Measurements from ENCODE around the gene KLHL17. TPM values are rescaled to one million over a fixed set of nuclear protein-coding genes. Genes with fewer than 3 reads are reported as not detected.
"Not testable (repeated sequence)": the region's sequence is repeated elsewhere in the genome, so short reads cannot be mapped to it uniquely, and the experiment has no call there.

The KLHL17 gene
- total RNA-seq, 2 experiments from 2014 or later = 35.3 to 35.4 TPM

DNA sequence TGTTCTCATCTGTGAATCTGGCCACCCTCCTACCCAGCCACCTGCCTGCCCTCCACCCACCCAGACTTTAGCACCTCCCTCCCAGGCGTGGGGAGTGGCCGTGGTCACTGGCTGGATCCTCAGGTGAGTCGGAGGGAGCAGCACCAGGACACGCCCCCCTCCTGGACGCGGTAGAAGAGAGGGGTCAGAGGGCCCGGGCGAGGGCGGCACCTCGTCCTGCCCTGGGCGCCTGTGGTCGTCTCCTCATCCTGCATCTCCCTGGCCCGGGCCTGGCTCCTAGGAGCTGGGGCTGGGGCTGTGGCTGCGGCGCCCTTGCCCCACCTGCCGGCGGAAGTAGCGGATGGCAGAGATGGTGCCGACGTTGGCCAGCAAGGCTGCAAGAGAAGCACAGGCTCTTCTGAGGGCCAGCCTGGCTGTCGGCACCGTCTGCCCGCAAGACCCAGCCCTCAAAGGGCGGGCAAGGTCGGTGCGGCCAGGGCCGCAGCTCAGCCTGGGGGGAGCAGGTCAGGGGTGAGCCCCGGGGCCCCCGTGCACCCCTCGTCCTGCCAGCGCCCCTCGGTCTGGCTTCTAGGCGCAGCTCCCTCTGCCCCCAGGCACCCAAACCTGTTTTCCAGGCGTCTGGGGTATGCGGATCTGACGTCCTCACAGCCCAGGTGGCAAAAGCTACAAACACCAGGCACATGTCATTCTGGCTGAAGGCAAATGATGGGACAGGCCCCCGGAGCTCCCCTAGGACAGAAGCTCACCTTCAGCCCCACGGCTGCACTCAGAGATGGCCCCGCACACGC, 15.7 kb downstream of the KLHL17 start:
- Mint-ChIP-seq H3K9me3 (no peaks in the 10 kb centered on the region), H3K4me1 (no peaks in the 10 kb centered on the region), H3K36me3 (peaks cover 1% of the 10 kb centered on the region), H3K4me3 (no peak overlapping the region), H3K27me3 (peaks cover 5% of the 10 kb centered on the region), H3K27ac (no peak overlapping the region)
- DNase-seq (peak; percentile 67), ATAC-seq (ENCODE audit: low read depth) (peak; percentile 67)
- POLR2A ChIA-PET = no interaction called here

DNA sequence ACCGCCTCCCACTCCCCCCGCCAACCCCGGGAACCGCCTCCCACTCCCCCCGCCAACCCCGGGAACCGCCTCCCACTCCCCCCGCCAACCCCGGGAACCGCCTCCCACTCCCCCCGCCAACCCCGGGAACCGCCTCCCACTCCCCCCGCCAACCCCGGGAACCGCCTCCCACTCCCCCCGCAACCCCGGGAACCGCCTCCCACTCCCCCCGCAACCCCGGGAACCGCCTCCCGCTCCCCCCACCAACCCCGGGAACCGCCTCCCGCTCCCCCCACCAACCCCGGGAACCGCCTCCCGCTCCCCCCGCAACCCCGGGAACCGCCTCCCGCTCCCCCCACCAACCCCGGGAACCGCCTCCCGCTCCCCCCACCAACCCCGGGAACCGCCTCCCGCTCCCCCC, 16.4 kb downstream of the KLHL17 start:
- H3K4me3 Mint-ChIP-seq; H3K27ac Mint-ChIP-seq; H3K9me3 Mint-ChIP-seq; H3K27me3 Mint-ChIP-seq; H3K36me3 Mint-ChIP-seq; H3K4me1 Mint-ChIP-seq; POLR2A ChIA-PET; DNase-seq; ATAC-seq (ENCODE audit: low read depth): not testable (repeated sequence)

DNA sequence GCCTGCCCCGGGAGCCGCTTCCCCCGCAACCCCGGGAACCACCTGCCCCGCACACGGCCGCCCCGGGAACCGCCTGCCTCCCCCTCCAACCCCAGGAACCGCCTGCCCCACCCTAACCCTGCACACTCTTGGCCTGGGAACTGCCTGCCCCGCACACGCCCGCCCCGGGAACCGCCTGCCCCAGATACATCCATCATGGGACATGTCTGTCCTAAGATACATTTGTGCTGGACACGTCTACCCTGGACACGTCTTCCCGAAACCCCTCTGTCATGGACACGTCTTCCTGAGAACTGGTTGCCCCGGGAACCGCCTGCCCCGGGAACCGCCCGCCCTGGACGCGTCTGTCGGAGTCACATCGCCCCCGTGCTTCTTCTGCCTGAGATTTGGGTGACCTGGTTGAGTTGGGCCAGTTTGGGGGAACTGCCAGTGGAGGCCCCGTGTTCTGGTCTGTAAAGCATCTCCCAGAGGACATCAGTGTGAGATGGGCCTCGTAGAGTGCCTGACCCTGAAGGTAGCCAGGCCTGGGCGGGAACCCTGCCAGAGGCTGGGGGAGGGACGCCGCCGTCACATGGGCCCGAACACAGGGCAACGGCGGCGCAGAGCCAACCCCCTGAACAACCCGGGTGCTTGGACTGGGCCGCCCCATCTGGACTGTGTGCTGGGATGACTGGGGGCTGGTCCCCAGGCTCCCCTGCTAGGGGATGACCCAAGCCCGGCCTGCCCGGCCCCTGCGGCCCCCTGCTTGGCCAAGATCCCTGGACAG, 17.9 kb downstream of the KLHL17 start:
- no peaks in the 10 kb centered on the region for H3K4me1 Mint-ChIP-seq
- no peak overlapping the region for H3K4me3 Mint-ChIP-seq
- ATAC-seq (ENCODE audit: low read depth) (no peak), DNase-seq (no peak)
- POLR2A ChIA-PET = no interaction called here
- no peaks in the 10 kb centered on the region for H3K9me3 Mint-ChIP-seq
- peaks cover 11% of the 10 kb centered on the region for H3K27me3 Mint-ChIP-seq
- peaks cover 1% of the 10 kb centered on the region for H3K36me3 Mint-ChIP-seq
- no peak overlapping the region for H3K27ac Mint-ChIP-seq

DNA sequence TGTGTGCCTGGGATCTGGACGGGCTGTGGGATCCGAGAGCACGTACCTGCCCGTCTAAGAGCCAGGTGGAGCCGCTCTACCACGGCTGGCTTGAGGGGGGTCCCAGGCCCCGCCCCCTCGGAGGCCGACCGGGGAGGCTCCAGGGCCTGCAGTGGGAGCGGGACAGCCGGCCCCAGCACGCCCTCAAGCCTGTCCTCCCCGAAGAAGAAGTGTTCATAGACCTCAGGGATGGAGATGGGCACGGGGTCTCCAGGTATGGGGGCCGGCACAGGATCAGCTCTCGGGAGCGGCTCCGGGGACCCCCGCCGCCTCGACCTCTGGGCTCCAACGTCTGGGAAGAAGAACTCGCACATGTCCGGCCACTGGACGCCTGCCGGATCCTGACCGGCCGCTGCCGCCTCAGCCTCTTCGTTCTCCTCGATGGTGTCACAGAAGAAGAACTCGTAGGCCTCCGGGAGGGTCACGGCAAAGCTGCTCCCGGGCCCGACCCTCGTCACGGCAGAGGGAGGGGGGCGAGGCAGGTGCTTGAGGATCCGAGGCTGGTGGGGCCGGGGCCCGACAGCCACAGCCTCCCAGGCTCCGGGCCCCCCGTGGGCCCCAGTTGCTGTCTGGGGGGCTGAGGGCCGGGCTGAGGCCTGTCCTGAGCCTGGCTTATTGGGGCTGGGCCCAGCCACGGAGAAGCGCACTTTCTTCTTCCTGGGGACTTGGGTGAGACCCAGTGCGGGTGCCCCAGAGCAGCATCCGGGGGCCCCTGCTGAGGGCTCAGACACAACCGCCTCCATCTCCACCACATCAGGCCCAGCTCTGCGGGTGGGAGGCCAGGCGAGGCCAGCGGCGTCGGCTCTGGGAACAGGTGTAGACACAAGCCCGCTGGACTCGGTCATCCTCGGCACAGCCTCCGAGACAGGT, 18.7 kb downstream of the KLHL17 start:
- DNase-seq = no peak
- peaks cover 11% of the 10 kb centered on the region for H3K27me3 Mint-ChIP-seq

DNA sequence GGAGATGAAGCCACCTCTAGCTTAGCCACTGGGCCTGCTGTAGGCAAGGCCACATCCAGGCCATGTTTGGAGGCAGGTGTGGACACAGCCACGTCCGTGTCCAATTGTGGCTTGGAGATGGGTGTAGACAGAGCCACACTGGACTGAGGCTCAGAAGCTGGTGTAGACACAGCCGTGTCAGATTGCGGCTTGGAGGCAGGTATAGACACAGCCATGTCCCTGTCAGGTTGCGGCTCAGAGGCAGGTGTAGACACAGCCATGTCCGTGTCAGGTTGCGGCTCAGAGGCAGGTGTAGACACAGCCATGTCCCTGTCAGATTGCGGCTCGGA, 19.3 kb downstream of the KLHL17 start:
- Mint-ChIP-seq H3K27me3 (peaks cover 13% of the 10 kb centered on the region), H3K27ac (no peak overlapping the region), H3K36me3 (peaks cover 1% of the 10 kb centered on the region), H3K4me1 (no peaks in the 10 kb centered on the region), H3K4me3 (no peak overlapping the region), H3K9me3 (no peaks in the 10 kb centered on the region)
- POLR2A ChIA-PET = no interaction called here
- ATAC-seq (ENCODE audit: low read depth) = no peak
- no peak for DNase-seq

More for the DNA sequence above, 18.7 kb downstream of the KLHL17 start:
- Mint-ChIP-seq H3K9me3 (no peaks in the 10 kb centered on the region), H3K4me1 (no peaks in the 10 kb centered on the region), H3K4me3 (no peak overlapping the region), H3K36me3 (peaks cover 1% of the 10 kb centered on the region), H3K27ac (no peak overlapping the region)
- POLR2A ChIA-PET = no interaction called here
- ATAC-seq (ENCODE audit: low read depth) = no peak

DNA sequence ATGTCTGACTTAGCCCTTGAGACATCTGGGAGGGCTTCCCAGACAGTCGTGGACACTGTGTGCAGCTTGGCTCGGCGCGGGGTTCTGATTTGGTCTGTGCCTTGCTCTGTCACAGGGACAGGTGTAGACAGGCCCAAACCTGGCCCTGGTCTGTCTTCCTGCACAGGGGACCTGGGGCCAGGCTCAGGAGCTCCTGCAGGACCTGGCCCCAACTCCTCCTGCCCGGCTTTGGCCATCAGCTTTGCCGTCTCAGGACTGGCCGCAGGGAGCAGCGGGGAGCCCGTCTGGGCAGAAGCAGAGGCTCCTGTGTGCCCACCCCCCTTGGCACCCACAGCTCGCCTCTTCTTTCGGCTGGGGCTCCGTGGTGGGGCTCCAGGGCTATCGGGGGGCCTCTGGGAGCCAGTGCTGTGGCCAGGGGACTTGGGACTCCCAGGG, 19.8 kb downstream of the KLHL17 start:
- ATAC-seq (ENCODE audit: low read depth) = no peak
- no peak for DNase-seq
- H3K9me3 Mint-ChIP-seq = no peaks in the 10 kb centered on the region
- H3K4me1 Mint-ChIP-seq = no peaks in the 10 kb centered on the region
- H3K4me3 Mint-ChIP-seq = no peak overlapping the region
- no peak overlapping the region for H3K27ac Mint-ChIP-seq
- POLR2A ChIA-PET = no interaction called here
- peaks cover 18% of the 10 kb centered on the region for H3K27me3 Mint-ChIP-seq
- H3K36me3 Mint-ChIP-seq = peaks cover 1% of the 10 kb centered on the region

DNA sequence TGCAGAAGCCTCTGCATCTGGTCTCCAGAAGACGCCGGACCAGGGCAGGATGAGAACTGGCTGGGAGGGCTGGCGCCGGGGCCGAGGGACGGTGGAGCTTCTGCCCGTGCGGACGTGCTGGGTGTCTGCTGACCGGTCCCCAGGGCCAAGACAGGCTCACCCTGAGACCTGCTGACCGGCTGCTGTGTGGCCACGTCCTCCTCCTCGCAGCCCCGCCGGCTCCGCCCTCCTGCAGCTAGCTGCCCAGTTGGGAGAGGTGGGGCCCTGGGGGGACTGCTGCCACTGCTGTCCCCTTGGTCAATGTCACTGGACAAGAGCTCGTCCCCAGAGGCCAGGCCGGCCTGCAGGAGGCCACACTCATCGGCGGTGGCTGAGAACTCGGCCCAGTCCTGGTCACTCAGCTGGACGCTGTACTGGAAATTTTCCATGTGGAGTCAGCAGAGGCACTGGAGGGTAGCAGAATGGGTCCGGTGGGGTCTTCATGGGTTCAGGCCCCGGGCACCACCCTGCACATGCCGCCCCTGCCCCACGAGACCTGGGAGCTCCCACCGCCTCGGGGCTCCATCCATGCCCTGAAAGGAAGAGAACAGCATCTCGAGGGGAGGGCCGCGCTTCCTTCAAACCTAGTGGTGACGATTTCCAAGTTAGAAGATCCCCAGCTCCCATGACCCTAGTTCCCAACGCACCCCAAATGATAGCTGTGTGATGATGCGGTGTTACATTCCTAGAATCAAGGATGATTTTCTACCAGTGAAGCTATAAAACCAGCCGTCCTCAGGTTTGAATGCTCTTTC, 20.4 kb downstream of the KLHL17 start:
- DNase-seq (no peak), ATAC-seq (ENCODE audit: low read depth) (no peak)
- no peaks in the 10 kb centered on the region for H3K9me3 Mint-ChIP-seq
- no peaks in the 10 kb centered on the region for H3K4me1 Mint-ChIP-seq
- H3K27me3 Mint-ChIP-seq = peaks cover 20% of the 10 kb centered on the region
- no peak overlapping the region for H3K4me3 Mint-ChIP-seq
- no peak overlapping the region for H3K27ac Mint-ChIP-seq
- POLR2A ChIA-PET = no interaction called here
- H3K36me3 Mint-ChIP-seq = peaks cover 1% of the 10 kb centered on the region

DNA sequence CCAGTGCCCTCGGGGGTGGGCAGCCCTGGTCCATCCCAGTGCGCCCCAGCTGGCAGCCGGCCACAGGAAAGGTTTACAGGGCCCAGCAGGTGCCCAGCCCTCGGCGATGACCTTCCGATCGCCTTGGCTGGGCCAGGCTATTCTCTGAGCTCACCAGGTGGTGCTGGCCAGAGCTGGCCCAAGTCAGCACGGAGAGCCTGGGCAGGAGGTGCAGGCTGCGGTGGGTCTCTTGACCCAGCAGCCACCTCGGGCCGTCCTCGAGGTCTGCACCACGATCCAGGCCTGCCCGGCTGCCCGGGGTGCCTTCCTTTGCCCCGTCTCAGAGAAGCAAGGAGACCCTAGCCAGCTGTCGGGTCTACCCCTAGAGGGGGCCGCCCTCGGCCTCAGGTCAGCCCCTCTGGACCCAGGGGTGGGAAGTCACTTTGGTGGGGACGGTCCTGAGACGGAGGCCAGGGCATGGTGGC, 21.1 kb downstream of the KLHL17 start:
- no peak overlapping the region for H3K4me3 Mint-ChIP-seq
- POLR2A ChIA-PET = no interaction called here
- no peak overlapping the region for H3K27ac Mint-ChIP-seq
- H3K36me3 Mint-ChIP-seq = peaks cover 1% of the 10 kb centered on the region
- DNase-seq (no peak), ATAC-seq (ENCODE audit: low read depth) (no peak)
- H3K27me3 Mint-ChIP-seq = peaks cover 19% of the 10 kb centered on the region
- H3K9me3 Mint-ChIP-seq = no peaks in the 10 kb centered on the region
- H3K4me1 Mint-ChIP-seq = no peaks in the 10 kb centered on the region

DNA sequence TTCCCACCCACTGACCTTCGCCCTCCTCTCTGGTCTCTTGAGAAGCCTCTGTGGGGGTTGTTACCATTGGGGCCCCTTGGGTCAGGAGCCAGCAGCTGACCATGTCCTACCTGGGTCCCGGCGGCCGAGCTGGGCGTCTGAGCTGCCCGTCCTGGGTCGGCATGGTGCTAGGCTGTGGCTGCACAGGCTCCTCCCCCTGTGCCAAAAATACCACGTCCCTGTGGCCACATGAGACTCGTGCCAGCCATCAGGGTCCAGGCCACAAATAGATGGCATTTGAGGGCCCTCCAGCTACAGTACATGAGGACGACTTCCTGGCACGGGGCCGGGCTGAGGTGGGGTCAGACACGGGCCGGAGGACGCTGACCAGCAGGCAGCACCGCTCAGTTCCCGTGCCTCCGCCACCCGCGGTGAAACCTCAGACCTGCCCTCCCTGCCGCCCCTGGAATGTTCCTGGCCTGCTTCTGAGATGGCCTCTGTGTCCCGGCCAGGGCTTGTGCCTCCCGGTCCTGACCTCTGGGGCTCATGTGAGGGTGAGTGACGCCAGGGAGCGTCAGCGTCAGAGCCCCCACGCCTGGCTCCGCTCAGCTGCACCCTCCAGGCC, 21.7 kb downstream of the KLHL17 start, which contains the start of gene PERM1:
Gene PERM1 (minus strand): TSS at position 139 of the 604 bp plus-strand sequence. CDS start 1,064 bp downstream, outside the sequence.
- POLR2A ChIA-PET = no interaction called here
- Mint-ChIP-seq H3K4me1 (no peaks in the 10 kb centered on the region), H3K27ac (no peak within 1 kb of the TSS), H3K27me3 (peaks cover 19% of the 10 kb centered on the region), H3K36me3 (peaks cover 1% of the 10 kb centered on the region), H3K4me3 (no peak within 1 kb of the TSS), H3K9me3 (no peaks in the 10 kb centered on the region)
- ATAC-seq (ENCODE audit: low read depth) (no peak), DNase-seq (no peak)

DNA sequence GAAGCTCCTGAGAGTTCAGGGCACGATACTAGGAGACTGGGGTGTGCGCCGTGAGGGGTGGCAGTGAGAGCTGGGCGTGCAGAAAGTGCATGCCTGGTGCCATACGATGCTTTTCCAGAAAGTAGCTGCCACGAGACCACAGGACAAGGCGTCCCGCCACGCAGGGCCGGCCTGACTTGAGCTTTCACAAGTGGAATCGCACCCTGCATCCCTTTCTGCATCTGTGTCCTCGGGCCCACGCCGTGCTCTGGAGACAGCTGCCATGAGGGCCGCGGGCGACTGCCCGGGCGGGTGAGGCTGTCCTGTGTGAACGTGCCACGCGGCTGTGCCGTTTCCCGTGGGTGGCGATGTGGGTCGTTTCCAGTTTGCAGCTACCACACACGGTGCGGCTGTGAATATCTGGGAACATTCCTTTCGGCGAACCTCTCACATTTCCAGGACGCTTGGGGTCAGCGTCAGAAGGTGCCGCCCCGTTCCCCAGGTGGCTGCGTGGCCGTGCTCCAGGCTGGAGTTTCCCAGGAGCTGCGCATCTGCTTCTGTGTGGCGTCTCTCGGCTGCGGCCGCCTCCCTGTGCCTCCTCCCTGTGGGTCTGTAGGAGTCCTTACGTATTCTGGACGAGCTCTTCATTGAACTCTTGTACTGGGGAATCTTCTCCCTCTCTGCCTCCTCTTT, 22.5 kb downstream of the KLHL17 start:
- Mint-ChIP-seq H3K9me3 (no peaks in the 10 kb centered on the region), H3K4me1 (no peaks in the 10 kb centered on the region)
- POLR2A ChIA-PET = interaction anchor here (0.6 to 0.8 kb wide), 2 partner anchors 19 to 31 kb away, joined by 3 read pairs; partner anchors contain the start of gene ISG15

DNA sequence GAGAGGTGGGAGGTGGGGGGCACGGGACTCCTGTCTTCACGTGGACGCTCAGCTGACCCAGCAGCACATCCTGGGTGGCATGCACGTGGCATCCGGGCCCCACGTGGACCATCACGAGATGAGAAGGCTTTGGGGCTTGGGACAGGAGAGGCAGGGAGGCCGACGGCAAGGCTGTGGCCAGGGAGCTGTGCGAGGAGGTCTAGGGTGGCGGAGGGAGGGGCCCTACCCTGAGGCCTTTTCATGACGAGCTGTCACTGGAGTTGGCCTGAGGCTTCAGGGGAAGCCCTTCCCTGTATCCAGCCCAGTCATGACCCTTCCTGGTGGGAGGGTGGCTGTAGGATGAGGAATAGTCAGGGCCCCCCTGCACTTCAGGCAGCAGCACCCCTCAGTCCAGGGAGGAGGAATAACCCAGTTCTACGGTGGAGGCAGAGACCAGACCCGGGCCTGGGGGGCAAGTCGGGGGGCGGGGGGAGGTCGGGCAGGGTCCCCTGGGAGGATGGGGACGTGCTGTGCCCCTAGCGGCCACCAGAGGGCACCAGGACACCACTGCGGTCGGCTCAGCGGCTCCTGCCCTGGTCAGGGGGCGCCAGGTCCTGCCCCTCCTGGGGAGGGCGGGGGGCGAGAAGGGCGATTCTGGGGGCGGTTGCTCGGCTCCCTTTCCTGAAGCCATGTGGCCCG, 23.6 kb downstream of the KLHL17 start:
- H3K4me3 Mint-ChIP-seq = no peak overlapping the region
- no peaks in the 10 kb centered on the region for H3K4me1 Mint-ChIP-seq
- H3K27me3 Mint-ChIP-seq = peaks cover 29% of the 10 kb centered on the region
- POLR2A ChIA-PET = interaction anchor here (0.8 kb wide), 1 partner anchor 35 kb away, joined by 3 read pairs; no protein-coding TSS in a partner anchor
- ATAC-seq (ENCODE audit: low read depth) = peak; percentile 51
- no peak overlapping the region for H3K27ac Mint-ChIP-seq
- H3K36me3 Mint-ChIP-seq = peaks cover 2% of the 10 kb centered on the region
- peak; percentile 73 for DNase-seq
- no peaks in the 10 kb centered on the region for H3K9me3 Mint-ChIP-seq

More for the DNA sequence above, 22.5 kb downstream of the KLHL17 start:
- DNase-seq (no peak), ATAC-seq (ENCODE audit: low read depth) (no peak)
- H3K27me3 Mint-ChIP-seq = peaks cover 19% of the 10 kb centered on the region
- no peak overlapping the region for H3K27ac Mint-ChIP-seq
- peaks cover 1% of the 10 kb centered on the region for H3K36me3 Mint-ChIP-seq
- no peak overlapping the region for H3K4me3 Mint-ChIP-seq
